ENCODE data around the gene SLC25A42.

GRCh38 chr19:19026299-19026971 is 37.4 kb upstream of the SLC25A42 start:
- TF ChIP-seq CTCF (IDR thresholded peaks at IDR 0.05 in 4 of 5, conservative IDR thresholded peaks at IDR 0.05 in 1 of 5), result peak in 2 of 5 experiments; percentile 14 to 26
- TF ChIP-seq POLR2A (IDR thresholded peaks at IDR 0.05), result no peak
